T47D (cell line): ENCODE measurements around the gene IQCK.

ENCODE experiments used
- DNase-seq, 2 experiments: peaks; one replicate each; pipeline versions ENCODE4 v3.0.0 to v3.0.0-alpha.2; 2011 to 2012; ENCODE audit warnings: low read depth in 1 of 2, low spot score in 1 of 2
- JUND ChIP-seq: IDR thresholded peaks from 2 replicates; pipeline ENCODE4 v1.6.1; 2012; ENCODE audit warnings: low read depth
- in situ Hi-C: cut with HindIII; loops from 2 replicates; pipeline ENCODE4 v1.10.0; 2016; ENCODE audit warnings: low sequenced_read_pairs, low pct_unique_long_range_greater_than_20kb

Gene IQCK

GRCh38 chr16:19863990-19864389 lies 145.9 kb downstream of the IQCK start:
- in situ Hi-C loops, result no loop called here
- DNase-seq, result no peak
- no peak for TF ChIP-seq JUND

- in situ Hi-C loops, result no loop called here
Observed at GRCh38 chr16:19864566-19864965, 146.5 kb downstream of the IQCK start.

GRCh38 chr16:19868421-19868820 lies 150.3 kb downstream of the IQCK start:
- in situ Hi-C loops, result no loop called here
- no peak for DNase-seq
- TF ChIP-seq JUND, result no peak

More at GRCh38 chr16:19864566-19864965, 146.5 kb downstream of the IQCK start:
- no peak for DNase-seq
- no peak for TF ChIP-seq JUND

- no peak for DNase-seq
- no peak for TF ChIP-seq JUND
- in situ Hi-C loops, result no loop called here
Observed at GRCh38 chr16:19871721-19872120, 153.7 kb downstream of the IQCK start.

- in situ Hi-C loops, result no loop called here
- DNase-seq, result no peak
- no peak for TF ChIP-seq JUND
Observed at GRCh38 chr16:19872179-19872863, 154.2 kb downstream of the IQCK start.

GRCh38 chr16:19872935-19873334 lies 154.9 kb downstream of the IQCK start:
- in situ Hi-C loops, result no loop called here
- no peak for TF ChIP-seq JUND
- no peak for DNase-seq

- no peak for DNase-seq
- TF ChIP-seq JUND, result no peak
- in situ Hi-C loops, result no loop called here
Observed at GRCh38 chr16:19874026-19874425, 156.0 kb downstream of the IQCK start.

- no peak for DNase-seq
- TF ChIP-seq JUND, result no peak
- in situ Hi-C loops, result no loop called here
Observed at GRCh38 chr16:19874851-19875546, 156.9 kb downstream of the IQCK start.

- TF ChIP-seq JUND, result no peak
- DNase-seq, result no peak
- in situ Hi-C loops, result no loop called here
Observed at GRCh38 chr16:19875900-19876299, 157.8 kb downstream of the IQCK start.

- no peak for DNase-seq
- in situ Hi-C loops, result no loop called here
- no peak for TF ChIP-seq JUND
Observed at GRCh38 chr16:19876501-19877059, 158.5 kb downstream of the IQCK start.

- DNase-seq, result no peak
- in situ Hi-C loops, result no loop called here
- no peak for TF ChIP-seq JUND
Observed at GRCh38 chr16:19878757-19879156, 160.7 kb downstream of the IQCK start.

- in situ Hi-C loops, result no loop called here
- DNase-seq, result peak in 1 of 2 experiments; percentile 52
- no peak for TF ChIP-seq JUND
Observed at GRCh38 chr16:19879241-19879792, 161.2 kb downstream of the IQCK start.

GRCh38 chr16:19881028-19881427 lies 163.0 kb downstream of the IQCK start:
- in situ Hi-C loops, result no loop called here
- no peak for DNase-seq
- no peak for TF ChIP-seq JUND
